Posterior cingulate gyrus (tissue), 11 donors: Measurements from ENCODE around the gene HCFC2.

Experiments used
- DNase-seq, 10 donors: peaks; one replicate each; pipeline versions ENCODE4 v3.0.0 to v3.0.0-alpha.2; 2020 to 2021; ENCODE audit warnings: mixed read lengths in 3 of 10
- intact Hi-C: fragments of 100-400 bp; cut with DNase I; formaldehyde crosslinking; loops from one replicate; pipeline ENCODE4 v1.15.1; 2023

Gene HCFC2

DNA sequence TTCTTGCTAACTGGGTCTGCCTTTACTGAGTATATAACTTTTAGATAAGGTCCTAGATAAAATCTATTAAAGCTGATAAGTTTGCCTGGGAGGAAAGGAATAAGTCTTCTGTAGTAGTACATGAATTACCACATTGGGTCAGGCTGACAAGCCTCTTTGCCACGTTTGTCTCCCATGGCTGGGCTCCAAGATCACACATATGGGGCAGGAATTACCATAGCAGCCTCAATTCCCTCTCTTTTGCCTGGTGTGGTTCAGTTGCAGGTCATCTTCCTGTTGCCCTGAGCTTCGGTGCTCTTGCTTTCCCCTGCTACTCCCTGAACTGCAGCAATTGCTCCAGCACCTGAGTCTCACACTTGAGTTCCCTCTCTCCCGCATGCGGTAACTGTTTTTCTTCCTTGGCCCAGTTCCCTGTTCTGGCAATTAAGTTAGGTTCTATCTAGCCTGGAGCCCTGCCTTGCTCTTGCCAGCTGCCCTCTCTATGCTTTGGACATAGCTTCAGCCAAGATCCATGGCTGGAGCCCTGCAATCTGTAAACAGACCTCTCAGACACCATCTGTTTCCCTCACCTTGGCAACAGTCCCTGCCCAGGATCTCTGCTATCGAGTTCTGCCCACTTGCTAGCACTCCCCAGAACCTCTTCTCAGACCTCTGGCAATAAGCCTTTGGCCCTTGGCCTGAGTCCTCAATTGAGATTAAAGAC is 8.5 kb upstream of the HCFC2 start:
- intact Hi-C loops: loop anchor here (2.0 kb wide), 1 partner anchor 53 kb away; no protein-coding TSS in a partner anchor
- no peak for DNase-seq

DNA sequence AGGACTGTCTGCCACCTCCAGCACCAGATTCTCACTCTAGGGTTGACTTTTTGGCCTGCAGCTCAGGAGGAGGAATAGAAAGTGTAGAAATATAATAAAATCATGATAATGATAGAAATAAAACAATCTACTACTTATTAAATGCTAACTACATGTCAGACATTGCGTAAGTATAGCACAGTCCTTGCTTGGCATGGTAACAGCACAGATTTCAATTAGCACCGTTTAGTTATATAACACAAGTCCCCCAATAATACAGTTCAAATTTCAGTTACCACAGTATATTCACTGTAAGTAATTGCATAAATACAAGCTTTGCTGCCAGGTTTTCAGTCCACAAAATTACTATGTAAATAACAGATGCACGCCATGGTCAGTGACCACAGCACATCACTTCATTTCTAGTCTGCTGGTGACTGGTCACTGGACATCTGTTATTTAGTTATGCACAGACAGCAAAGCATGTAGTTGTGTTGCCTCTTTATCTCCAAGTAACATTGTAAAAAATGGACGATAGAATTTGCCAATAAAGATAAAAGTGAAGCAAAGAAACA is 7.8 kb upstream of the HCFC2 start:
- no peak for DNase-seq
- intact Hi-C loops: loop anchor here (2.0 kb wide), 1 partner anchor 52 kb away; no protein-coding TSS in a partner anchor

- intact Hi-C loops: loop anchor here (2.0 kb wide), 1 partner anchor 51 kb away; no protein-coding TSS in a partner anchor
- no peak for DNase-seq
Observed at GRCh38 chr12:104057771-104058197, 6.5 kb upstream of the HCFC2 start.

- intact Hi-C loops: no loop called here
- no peak for DNase-seq
Observed at GRCh38 chr12:104058802-104059201, 5.5 kb upstream of the HCFC2 start.

- DNase-seq: no peak
- intact Hi-C loops: no loop called here
Observed at GRCh38 chr12:104059963-104060362, 4.4 kb upstream of the HCFC2 start.

- intact Hi-C loops: no loop called here
Observed at GRCh38 chr12:104060791-104061190, 3.5 kb upstream of the HCFC2 start.

GRCh38 chr12:104063712-104064030 is 660 bp upstream of the HCFC2 start:
- intact Hi-C loops: loop anchor here (1.0 to 2.0 kb wide), 2 partner anchors 75 to 97 kb away; partner anchors contain the start of gene NFYB
- no peak for DNase-seq

More at GRCh38 chr12:104060791-104061190, 3.5 kb upstream of the HCFC2 start:
- no peak for DNase-seq

DNA sequence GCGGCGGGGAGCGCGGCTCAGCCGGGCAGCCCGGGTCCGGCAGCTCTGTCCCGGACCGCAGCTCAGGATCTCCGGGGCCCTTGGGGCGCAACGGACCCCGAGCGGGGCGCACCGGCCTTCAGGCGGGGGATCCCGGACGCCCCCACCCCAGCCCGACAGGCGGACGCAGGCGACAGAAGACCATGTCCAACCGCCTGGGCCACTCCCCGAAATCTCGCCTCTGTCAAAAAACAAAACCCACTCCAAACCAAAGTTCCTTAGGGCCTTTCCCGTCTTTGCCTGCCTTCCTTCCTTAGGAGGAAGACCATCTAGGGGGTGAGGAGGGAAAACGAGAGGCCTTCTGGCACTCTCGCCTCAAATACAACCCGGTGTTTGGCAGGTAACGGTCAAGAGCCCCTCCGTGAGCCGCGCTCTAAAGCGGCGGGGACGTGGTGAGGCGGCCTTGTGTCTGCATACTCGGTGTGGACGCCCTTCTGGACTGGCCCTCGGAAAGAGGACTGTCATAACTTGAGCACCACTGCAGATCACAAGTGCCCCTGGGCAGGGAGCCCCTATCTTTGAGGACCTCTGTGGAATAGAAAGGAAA is 604 bp downstream of the HCFC2 start:
- peak in 4 of 10 donors; percentile 8 to 86 (median 46) for DNase-seq
- intact Hi-C loops: loop anchor here (1.0 to 2.0 kb wide), 2 partner anchors 73 to 98 kb away; partner anchors contain the start of gene NFYB

GRCh38 chr12:104072099-104072498 is 7.8 kb downstream of the HCFC2 start:
- DNase-seq: no peak

GRCh38 chr12:104073699-104074098 is 9.4 kb downstream of the HCFC2 start:
- DNase-seq: no peak
- intact Hi-C loops: no loop called here

More at GRCh38 chr12:104072099-104072498, 7.8 kb downstream of the HCFC2 start:
- intact Hi-C loops: no loop called here

- intact Hi-C loops: no loop called here
- no peak for DNase-seq
Observed at GRCh38 chr12:104079024-104079423, 14.7 kb downstream of the HCFC2 start.

DNA sequence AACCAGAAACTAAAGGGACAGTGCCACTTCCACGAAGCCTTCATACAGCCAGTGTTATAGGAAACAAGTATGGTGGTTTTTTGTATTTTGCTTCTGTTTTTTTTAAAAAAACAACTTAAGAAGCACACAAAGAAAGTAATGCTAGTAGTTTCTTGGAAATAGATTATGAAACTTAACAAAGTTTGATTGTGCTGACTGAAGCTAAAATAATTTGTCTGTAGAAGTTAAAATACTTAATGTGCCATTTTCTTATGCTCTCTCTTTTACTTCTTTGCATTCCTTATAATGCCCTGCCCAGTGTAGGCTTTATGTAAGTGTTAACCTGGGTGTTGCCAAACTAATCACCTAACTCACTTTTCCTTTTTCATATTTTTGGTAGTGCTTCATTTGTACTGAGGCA is 16.4 kb downstream of the HCFC2 start:
- no peak for DNase-seq
- intact Hi-C loops: no loop called here

- DNase-seq: no peak
- intact Hi-C loops: no loop called here
Observed at GRCh38 chr12:104083769-104084475, 19.6 kb downstream of the HCFC2 start.

DNA sequence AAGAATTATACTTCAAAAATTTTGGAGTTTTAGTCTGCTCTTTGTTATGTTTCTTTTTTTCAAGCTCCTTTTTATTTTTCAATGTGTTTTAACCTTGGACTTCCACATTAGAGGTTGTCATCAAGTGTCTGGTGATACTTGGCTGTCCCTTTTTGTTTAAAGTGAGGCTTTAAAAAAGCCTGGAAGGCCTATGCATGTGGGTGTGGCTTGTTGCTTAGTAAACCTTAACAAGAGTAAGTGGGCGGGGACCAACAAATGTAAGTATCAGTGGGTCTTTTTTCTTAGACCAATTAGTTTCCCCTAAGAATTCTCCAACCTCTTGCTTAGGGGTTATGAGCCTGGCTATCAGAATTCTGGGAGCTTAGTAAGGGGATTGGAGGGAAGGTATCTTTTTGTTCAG is 26.4 kb downstream of the HCFC2 start:
- no peak for DNase-seq
- intact Hi-C loops: no loop called here

DNA sequence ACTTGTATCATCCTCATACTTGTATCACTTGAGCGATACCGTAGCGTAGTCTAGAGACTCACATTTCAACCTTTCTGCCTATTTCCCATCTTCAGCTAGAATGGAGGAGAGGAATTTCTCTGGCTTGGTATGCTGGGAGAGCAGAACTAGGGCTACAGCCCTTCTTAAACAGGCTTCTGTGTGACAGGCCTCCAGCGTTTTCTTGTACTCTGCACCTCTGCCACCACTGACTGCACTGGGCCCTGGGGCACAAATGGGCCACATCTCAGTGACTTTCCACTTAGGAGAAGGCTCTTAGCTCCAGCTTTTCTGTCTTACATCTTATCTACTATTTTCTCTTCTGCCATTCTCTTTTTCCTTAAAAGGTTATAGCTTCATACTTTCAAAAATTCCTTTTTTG is 26.8 kb downstream of the HCFC2 start:
- intact Hi-C loops: no loop called here

GRCh38 chr12:104094284-104094683 is 30.0 kb downstream of the HCFC2 start:
- intact Hi-C loops: no loop called here
- DNase-seq: no peak

More for the DNA sequence above, 26.8 kb downstream of the HCFC2 start:
- DNase-seq: no peak

DNA sequence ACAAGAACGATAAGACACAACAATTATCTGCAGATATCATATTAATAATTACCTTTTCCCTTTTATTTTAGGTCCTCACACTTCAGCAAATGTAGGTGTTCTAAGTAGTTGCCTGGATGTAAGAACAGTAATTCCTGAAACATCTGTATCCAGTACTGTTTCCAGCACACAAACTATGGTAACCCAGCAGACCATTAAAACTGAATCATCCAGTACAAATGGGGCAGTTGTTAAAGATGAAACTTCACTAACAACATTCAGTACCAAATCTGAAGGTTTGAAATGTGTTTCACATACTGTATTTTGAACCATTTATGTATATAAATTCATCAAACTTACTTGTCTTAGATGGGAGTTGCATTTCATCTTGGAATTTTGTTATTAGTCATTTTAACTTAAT is 31.0 kb downstream of the HCFC2 start:
- intact Hi-C loops: no loop called here
- no peak for DNase-seq

DNA sequence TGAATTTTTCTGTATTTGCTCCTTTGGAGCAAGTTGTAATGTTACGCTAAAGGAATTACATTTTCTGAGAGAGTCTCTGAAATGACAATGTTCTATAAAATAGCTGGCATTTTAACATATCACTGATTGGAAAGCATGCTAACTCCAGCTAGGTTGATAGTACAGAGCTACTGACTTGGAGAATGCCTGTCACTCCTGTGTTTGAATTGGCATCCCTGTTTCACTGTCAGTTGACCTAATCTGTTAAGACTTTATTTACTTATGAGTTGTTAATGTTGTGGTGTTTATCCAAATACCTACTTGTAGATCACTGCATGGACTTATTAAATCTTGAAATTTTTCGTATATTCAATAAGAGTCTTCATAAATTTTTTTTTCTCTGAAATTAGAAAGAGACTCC is 33.6 kb downstream of the HCFC2 start:
- intact Hi-C loops: no loop called here

GRCh38 chr12:104105461-104105860 is 41.1 kb downstream of the HCFC2 start:
- intact Hi-C loops: loop anchor here (10.0 kb wide), 1 partner anchor 231 kb away; no protein-coding TSS in a partner anchor
- no peak for DNase-seq

More for the DNA sequence above, 33.6 kb downstream of the HCFC2 start:
- no peak for DNase-seq

DNA sequence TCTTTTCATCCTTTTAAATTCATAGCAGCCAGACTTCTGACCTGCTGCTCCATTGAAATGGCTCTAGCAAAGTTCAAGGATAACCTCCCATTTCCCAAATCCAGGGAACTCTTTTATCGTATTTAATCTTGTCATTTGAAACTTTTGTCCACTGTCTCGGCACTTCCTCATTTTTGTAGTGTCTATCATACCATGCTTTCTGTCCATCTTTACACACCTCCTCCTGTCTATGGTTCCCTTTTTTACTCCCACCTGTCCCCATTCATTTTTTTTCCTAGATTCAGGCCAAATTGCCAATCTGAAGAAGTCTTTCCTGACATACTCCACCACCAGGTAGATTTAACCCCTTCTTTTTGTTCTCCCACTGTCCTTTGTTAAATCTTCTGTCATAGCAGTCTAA is 42.6 kb downstream of the HCFC2 start:
- intact Hi-C loops: loop anchor here (10.0 kb wide), 1 partner anchor 232 kb away; no protein-coding TSS in a partner anchor
- DNase-seq: no peak
